Ramos (cell line): Measurements from ENCODE around the gene ARHGEF28.

ENCODE experiments used
- in situ Hi-C: fragments of 300-500 bp; cut with MboI; formaldehyde crosslinking; loops from one replicate; pipeline ENCODE4 v1.14.3; 2022; ENCODE audit warnings: low sequenced_read_pairs; ENCODE audit not compliant: unreplicated experiment

ARHGEF28 gene

GRCh38 chr5:73691302-73692080, 65.5 kb downstream of the ARHGEF28 start:
- in situ Hi-C loops = no loop called here

- in situ Hi-C loops = no loop called here
Observed at GRCh38 chr5:73692166-73692640, 66.2 kb downstream of the ARHGEF28 start.

GRCh38 chr5:73692981-73693380, 67.0 kb downstream of the ARHGEF28 start:
- in situ Hi-C loops = no loop called here

GRCh38 chr5:73693573-73694061, 67.6 kb downstream of the ARHGEF28 start:
- in situ Hi-C loops = no loop called here

- in situ Hi-C loops = no loop called here
Observed at GRCh38 chr5:73694089-73694488, 68.1 kb downstream of the ARHGEF28 start.

DNA sequence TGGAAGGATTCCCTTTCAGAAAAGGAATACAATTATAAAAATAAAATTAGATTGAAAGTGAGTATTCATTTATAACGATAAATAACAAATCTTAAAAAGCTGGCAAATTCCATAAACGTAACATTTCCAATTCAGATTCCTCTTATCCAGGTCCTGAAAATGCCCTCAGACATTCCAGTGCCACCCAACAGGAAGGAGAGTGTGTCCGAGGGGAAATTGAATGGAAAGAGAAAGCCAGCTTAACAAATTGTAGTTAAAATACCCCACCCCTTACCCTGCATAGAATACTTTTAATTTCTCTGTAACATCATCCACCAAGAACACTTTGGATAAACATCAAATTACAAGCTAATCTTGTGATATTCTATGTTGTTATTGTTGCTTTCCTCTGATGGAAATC, 72.0 kb downstream of the ARHGEF28 start:
- in situ Hi-C loops = no loop called here

- in situ Hi-C loops = no loop called here
Observed at GRCh38 chr5:73701566-73701965, 75.6 kb downstream of the ARHGEF28 start.

- in situ Hi-C loops = no loop called here
Observed at GRCh38 chr5:73702534-73702933, 76.5 kb downstream of the ARHGEF28 start.

DNA sequence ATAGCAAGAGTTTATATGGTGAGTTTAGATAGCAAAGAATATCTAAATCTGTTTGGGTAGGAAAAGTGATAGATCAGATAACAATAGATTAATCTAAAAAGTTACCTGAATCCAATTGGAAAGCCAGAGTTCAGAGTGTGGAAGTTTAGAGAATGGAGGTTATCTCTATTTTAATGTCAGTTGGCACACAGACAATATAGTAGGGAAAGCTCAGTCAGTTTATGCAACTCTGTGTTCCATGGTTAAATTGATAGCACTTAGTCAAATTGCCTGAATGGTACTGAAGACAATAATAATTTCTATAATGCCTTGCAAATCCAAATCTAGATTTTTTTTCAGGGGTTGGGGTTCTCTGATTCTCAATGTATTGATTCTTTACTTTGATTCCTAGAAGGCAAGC, 77.0 kb downstream of the ARHGEF28 start:
- in situ Hi-C loops = no loop called here

- in situ Hi-C loops = no loop called here
Observed at GRCh38 chr5:73705364-73705763, 79.4 kb downstream of the ARHGEF28 start.

GRCh38 chr5:73706963-73707362, 81.0 kb downstream of the ARHGEF28 start:
- in situ Hi-C loops = no loop called here

DNA sequence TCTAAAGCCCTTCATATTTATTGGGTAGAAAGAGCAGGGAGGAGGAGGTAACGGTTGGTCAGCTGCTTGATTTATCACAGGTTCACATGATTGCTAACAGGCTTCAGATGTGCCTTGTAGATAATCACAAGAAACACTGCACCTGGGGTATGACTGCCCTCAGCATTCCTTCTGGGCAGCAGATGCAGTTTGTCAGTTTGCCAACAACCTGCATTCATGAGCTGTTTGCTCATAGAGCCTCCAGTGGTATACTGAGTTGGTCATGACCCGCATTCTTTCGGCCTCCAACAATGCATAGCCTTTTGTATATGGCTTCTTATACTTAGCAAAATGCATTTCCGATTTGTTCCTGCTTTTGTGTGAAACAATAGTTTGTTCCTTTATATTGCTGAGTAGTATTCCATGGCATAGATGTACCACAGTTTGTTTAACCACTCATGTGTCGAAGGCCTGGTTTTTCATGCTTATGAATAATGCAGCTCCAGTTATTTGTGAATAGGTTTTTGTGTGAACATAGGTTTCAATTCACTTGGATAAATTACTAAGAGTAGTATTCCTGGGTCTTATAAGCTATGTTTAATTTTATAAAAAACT, 83.6 kb downstream of the ARHGEF28 start:
- in situ Hi-C loops = no loop called here

DNA sequence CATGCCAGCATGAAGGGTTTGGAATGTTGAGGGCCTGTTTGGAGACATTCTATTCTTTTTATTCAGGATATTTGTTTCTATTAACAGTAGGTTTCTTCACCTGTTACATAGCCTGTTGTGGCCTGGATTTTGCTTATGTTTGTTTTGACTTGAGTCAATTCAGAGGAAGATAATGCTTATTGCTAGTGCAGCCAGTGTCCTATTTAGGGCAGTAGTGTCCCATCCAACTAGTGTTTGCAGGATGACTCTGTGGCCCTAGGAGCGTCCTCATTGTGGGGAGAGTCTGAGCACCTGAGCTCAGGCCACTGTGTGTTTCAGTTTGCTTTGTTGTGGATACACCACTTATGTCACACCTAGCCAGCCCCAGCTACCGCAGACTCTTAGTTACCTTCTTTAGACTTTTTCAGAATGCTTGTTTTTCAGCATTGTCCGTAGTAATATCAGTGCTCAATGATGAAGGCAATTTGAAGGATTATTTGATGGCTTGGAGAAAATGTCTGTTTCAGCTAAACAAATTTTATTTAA, 90.3 kb downstream of the ARHGEF28 start:
- in situ Hi-C loops = no loop called here

GRCh38 chr5:73718762-73719161, 92.8 kb downstream of the ARHGEF28 start:
- in situ Hi-C loops = no loop called here

DNA sequence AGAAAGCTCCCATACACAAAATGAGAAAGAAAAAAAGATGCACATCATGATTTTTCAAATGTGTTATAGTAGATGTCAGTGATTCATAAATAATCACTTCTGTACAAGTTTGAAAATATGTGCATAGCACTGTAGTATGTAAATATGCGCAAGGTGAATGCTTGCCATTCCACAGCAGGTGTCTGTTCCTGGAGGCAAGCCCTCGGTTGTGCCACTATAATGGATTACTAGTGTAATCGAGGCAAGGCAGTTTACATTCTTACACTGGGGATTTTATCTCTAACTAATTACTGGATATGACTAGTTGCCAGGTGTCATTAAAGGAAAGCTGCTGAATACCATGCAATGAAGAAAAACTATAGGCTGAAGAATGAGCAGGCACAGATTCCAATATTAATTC, 93.6 kb downstream of the ARHGEF28 start:
- in situ Hi-C loops = no loop called here

GRCh38 chr5:73722231-73722630, 96.2 kb downstream of the ARHGEF28 start:
- in situ Hi-C loops = no loop called here

GRCh38 chr5:73726071-73726470, 100.1 kb downstream of the ARHGEF28 start:
- in situ Hi-C loops = no loop called here

DNA sequence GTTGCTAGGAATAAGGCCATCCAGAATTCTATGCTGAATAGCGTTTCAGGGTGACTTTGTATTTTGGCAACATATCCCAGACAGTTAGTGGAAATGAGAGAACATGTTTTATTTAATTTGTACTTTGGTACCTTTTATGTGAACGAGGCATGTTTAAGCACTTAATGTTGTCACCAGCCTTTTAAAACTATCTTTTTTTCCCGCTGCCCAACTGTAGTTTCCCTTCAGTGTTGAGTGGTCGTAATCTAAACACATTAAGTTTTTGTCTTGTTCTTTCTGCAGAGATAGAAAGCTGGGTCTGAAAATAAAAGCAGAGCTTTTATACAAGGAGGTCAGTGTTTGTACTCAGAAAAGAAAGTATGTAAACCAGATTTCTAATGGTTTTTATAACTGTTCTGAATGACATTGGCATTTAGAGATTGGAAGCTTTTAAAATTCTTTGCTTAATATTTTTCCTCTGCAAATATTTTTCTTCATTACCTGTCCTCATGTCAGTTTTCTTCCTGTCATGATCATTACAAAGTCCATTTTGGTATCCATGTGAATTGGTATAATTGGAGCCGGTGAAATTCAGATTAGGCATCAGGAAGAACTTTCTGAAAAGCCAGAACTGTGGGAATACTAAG, 100.7 kb downstream of the ARHGEF28 start:
- in situ Hi-C loops = no loop called here

GRCh38 chr5:73727470-73727869, 101.5 kb downstream of the ARHGEF28 start:
- in situ Hi-C loops = no loop called here

DNA sequence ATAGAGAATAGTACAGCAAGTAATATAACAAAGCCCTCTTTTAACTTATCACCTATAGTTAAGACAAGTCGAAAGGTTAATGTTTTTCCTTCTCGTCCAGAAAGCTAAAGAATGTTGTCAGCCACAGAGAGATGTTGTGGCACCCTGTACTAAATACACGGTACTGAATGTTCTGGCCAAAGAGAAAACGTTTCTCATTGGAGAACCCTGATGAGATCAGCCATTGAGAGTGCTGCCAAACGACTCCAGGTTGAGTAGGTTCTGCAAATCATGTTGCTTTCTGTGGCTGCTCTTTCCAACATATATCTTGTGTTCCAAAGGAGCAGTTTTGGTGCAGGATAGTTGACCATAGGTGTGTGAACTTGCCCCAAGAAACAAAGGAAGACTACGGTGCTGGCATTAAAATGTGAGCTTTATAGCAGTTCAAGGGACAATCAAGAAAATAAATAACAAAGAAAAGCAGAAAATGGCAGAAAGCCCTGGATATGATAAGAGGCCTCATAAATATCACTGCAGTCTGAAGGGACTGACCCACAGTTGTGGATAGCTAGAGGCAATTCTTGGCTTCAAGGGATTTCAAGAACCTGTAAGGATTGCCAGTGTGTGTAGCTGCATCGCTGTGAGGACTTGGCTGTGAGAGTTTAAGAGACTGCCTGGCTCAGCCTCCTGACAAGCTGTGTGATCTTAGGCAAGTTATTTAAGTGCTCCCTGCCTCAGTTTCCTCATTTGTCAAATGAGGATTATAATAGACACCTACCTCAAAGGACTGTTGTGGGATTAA, 102.7 kb downstream of the ARHGEF28 start:
- in situ Hi-C loops = no loop called here
